Spleen (tissue), 7 donors: ENCODE results near the gene XDH.

Experiments
- POLR2A ChIP-seq, 3 donors: fragments of 450-650 bp; IDR thresholded peaks; one replicate each; pipeline ENCODE4 v1.5.1; 2017; ENCODE audit warnings: antibody characterized with exemption in 3 of 3, mild to moderate bottlenecking in 1 of 3
- POLR2AphosphoS5 ChIP-seq, 3 donors: sonication (generic); formaldehyde crosslinking; IDR thresholded peaks; one replicate each; pipeline ENCODE4 v1.5.1; 2017; ENCODE audit warnings: antibody characterized with exemption in 3 of 3
- TF ChIP-seq, protein P1 (sequence below), 11 experiments: fragments of 200-600 bp in 7 of 11; fragments of 450-650 bp in 4 of 11; sonication (generic) in 4 of 11; IDR thresholded peaks in 8 of 11; conservative IDR thresholded peaks in 3 of 11; 1 replicate in 7 of 11; 2 replicates in 4 of 11; pipeline versions ENCODE4 v1.4.0 to v1.8.0; 2016 to 2021; ENCODE audit warnings: antibody characterized with exemption in 11 of 11, inconsistent platforms in 4 of 11, mild to moderate bottlenecking in 1 of 11
- donor health status: DM: no; HTN: no; CAD: no; lungs with moderate emphysema.
- donor health status: DM: no; HTN: no; CAD: no.
- donor health status: DM: no; HTN: no; CAD: no.

DNA sequence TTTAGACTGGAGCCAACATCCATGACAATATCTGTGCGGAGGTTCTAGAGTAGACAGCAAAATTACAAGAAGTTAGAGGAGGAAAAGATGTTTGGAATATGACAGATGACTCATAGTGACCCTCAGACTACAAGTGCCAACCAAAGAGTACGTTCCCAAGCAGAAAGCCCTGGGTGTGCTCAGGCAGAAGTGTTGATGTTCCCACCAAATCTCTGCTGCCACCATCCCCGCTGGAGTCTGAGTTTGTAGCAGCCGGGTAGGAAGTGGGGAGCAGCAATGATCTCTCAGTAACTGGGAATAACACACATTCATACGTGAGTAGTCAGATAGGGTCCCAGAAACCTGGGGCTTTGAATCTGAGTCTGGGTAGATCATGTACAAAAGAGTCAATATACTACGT lies 73.2 kb downstream of the XDH start:
- TF ChIP-seq POLR2A (IDR thresholded peaks at IDR 0.05) (no peak), POLR2AphosphoS5 (IDR thresholded peaks at IDR 0.05) (no peak)
- TF ChIP-seq, protein P1, sequence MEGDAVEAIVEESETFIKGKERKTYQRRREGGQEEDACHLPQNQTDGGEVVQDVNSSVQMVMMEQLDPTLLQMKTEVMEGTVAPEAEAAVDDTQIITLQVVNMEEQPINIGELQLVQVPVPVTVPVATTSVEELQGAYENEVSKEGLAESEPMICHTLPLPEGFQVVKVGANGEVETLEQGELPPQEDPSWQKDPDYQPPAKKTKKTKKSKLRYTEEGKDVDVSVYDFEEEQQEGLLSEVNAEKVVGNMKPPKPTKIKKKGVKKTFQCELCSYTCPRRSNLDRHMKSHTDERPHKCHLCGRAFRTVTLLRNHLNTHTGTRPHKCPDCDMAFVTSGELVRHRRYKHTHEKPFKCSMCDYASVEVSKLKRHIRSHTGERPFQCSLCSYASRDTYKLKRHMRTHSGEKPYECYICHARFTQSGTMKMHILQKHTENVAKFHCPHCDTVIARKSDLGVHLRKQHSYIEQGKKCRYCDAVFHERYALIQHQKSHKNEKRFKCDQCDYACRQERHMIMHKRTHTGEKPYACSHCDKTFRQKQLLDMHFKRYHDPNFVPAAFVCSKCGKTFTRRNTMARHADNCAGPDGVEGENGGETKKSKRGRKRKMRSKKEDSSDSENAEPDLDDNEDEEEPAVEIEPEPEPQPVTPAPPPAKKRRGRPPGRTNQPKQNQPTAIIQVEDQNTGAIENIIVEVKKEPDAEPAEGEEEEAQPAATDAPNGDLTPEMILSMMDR (IDR thresholded peaks at IDR 0.05 in 8 of 11, conservative IDR thresholded peaks at IDR 0.05 in 3 of 11), result no peak
